HG03139 (cell line): ENCODE measurements around the gene INAVA.

Experiments
- ATAC-seq: cut with Tn5 transposase; IDR thresholded peaks from one replicate; pipeline ENCODE4 v1.9.1; 2021; ENCODE audit not compliant: unreplicated experiment

Gene INAVA, protein sequence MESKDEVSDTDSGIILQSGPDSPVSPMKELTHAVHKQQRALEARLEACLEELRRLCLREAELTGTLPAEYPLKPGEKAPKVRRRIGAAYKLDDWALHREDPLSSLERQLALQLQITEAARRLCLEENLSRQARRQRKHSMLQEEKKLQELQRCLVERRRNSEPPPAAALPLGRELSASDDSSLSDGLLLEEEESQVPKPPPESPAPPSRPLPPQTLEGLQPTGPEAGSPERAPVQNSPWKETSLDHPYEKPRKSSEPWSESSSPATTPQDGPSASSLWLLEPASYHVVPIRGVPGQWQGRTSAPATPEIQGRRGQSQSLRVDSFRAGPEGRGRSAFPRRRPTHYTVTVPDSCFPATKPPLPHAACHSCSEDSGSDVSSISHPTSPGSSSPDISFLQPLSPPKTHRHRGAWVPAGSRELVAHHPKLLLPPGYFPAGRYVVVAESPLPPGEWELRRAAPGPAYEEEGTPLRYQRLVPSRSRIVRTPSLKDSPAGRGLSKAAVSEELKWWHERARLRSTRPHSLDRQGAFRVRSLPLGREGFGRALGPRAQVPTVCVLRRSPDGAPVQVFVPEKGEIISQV

GRCh38 chr1:200894712-200895442 lies at the start of gene INAVA:
INAVA (plus strand) TSS chr1:200894900; CDS start chr1:200898401, 3,501 bp downstream.
- ATAC-seq = no peak

DNA sequence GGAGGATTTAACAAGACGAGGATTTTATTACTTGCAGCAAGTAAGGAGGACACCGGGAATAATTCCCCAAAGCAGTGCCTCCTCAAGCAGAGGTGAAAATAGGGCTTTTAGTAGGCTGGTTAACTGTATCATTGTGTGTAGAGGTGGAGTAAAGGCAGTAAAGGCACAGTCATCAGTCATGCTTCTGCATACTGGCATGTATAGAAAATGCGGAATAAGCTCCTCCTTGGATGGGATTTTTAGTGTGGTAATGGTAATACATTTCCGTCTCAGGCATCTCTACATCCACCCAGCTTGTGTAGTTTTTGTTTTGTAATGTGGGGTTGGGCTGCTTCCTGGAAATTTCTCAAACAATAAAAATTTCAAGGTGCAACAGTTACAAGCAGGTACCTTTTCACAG lies 49.3 kb upstream of the INAVA start:
- ATAC-seq = no peak

DNA sequence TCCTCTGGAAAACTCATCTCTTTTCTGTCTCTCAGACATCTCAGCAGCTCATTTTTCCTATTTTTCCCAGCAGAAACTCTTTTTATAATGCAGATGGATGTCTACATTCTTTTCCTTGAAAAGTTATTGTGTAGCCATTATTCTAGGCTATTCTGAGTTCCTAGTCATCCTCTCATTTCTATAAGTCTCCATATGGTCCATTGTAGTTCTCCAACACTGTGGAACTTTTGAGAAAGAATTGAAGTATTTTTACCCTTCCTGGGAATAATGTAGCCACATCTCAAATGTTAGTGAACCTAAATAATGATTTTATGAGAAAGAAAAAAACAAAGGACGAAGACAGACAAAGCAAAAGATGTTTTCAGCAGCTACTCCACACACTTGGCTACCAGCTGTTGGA lies 48.3 kb upstream of the INAVA start:
- ATAC-seq = no peak

- no peak for ATAC-seq
These were observed 45.3 kb upstream of the INAVA start for GRCh38 chr1:200849430-200849829.

- ATAC-seq = no peak
These were observed 44.1 kb upstream of the INAVA start for GRCh38 chr1:200850554-200850953.

- ATAC-seq = no peak
These were observed 37.9 kb upstream of the INAVA start for GRCh38 chr1:200856716-200857357.

DNA sequence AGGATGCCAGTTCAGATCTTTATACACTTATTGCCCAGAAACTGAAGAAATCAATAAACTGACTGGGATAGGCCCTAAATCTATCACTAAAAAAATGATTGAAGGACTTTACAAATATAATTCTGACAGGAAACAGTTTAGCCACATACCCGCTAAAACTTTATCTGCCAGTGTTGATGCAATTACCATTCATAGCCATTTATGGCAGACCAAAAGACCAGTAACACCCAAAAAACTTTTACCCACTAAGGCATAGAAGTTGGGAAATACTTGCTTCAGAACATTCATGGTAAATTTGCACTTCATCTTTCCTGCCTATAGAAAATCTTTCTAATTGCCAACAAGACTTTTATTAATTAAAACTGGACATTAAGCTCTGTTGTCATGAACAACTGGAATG lies 36.9 kb upstream of the INAVA start:
- ATAC-seq = no peak

DNA sequence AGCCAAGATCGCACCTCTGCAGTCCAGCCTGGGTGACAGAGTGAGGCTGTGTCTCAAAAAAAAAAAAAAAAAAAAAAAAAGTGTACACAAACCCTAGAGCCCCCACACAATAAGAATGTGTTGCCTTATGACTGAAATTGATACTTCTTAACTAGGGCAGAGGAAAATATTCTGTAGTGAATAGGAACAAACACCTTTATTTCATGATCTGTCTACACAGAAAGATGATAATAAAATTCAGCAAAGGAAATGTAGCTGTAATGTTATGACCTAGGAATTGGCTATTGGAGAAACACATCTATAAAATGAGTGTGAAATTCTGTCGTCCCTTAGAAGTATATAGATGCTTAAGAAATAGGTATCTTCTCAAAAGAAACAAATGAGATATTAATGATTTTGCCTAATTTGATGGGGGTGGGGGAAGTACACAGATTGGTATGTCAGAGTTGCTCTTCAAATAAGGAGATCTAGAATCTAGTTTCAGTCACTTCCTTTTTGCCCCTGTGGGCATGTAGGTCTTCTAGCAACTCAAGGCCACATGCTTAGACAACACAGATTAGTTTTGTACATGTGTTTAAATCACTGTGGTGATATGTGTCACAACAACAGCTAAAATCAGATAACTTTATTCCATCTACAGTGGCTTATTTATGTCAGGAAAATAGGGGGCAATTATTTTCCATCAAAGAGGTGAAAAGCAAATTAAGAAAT lies 32.6 kb upstream of the INAVA start:
- no peak for ATAC-seq

DNA sequence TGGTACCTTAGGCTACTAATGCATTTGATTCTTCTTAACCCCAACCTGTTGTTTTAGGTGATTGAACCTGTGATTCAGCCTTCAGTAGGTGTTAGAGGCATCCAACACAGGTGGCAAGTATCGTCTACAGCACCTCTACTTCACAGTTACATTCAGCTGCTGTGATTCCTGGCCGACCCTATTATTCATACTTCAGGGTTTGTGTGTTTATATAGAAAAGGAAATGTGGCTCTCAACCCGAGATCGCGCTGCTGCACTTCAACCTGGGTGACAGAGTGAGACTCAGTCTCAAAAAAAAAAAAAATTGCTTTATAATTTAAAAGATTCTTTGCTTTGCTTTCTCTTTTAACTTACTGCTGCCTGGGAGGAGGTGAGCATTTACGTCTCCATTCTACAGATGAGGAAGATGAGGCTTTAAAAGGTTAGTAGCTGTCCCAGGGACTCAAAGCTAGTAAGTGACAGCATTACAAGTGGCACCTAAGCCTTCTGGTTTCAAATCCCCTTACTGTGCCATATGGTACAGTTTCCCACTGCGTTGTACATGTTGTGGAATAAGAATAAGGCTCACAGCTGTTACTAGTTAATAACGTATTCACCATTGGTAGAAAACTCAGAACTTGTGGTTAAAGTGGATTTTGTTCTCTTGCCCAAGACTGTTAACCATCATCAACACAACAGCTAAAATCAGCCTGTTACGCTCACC lies 31.8 kb upstream of the INAVA start:
- no peak for ATAC-seq

DNA sequence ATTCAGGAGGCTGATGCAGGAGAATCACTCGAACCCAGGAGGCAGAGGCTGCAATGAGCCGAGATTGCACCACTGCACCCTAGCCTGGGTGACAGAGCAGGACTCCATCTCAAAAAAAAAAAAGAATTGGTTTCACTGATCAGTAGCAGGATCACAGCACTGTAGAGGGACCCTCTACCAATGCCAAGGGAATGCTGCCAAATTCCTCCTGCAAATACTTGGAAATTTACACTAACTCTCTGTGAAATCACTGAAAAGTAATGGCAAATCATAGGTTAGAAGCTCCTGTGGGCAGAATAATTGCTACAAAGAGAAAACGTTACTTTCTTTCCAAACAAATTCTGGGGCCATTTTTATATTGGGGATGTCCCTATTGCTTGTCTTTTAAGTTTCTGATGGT lies 28.6 kb upstream of the INAVA start:
- no peak for ATAC-seq

GRCh38 chr1:200866521-200866920 lies 28.2 kb upstream of the INAVA start:
- peak; percentile 80 for ATAC-seq

DNA sequence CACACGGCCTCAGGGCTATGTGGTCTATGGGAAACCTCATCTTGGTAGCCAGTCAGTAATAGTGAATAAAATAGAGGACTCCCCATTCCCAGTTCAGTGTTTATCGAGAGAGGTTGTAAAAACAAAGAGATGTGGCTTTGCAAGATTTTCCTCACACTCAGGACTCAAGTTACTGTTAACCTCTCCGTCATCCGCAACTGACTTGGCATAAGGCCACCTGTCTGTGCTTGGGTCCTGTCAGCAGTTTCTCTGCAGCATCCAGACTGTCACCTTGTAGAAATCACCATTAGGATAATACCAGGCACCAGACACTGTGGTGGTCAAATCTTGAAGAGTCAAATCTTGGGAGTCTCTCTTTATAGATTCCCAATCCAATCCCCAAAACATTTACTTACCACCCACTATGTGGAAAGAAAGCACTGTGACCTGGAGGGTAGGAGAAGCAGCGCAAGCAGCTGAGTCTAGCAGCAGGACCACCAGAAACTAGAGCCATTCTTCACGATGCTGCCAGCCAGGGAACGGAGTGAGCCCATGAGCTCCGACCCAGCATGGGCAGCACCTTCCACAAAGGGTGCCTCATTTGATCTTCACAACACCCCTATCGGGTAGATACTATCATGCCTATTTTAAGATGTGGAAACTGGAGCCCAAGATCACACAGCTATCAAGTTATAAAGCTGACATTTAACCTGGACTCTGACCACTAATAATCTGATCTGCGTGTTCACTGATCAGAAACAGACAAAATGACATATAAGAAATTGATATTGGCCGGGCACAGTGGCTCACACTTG lies 27.5 kb upstream of the INAVA start:
- ATAC-seq = no peak

DNA sequence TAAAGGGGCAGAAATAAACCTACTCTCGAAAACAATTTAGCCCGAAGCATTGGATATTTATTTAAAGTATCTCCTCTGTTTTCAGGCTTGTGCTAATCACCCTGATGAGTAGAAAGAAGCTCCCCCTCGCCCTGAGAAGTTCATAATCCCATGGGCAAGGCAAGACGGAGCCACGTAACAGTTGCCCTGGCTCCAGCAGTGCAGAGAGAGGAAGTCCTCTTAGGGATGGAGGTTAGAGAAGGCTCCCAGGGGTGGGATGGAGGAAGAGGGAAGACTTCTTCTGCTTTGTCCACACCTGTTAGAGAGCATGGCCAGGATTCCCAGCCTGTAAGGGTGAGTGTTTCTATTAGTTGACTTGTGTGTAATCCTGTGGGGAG lies 25.3 kb upstream of the INAVA start:
- no peak for ATAC-seq

DNA sequence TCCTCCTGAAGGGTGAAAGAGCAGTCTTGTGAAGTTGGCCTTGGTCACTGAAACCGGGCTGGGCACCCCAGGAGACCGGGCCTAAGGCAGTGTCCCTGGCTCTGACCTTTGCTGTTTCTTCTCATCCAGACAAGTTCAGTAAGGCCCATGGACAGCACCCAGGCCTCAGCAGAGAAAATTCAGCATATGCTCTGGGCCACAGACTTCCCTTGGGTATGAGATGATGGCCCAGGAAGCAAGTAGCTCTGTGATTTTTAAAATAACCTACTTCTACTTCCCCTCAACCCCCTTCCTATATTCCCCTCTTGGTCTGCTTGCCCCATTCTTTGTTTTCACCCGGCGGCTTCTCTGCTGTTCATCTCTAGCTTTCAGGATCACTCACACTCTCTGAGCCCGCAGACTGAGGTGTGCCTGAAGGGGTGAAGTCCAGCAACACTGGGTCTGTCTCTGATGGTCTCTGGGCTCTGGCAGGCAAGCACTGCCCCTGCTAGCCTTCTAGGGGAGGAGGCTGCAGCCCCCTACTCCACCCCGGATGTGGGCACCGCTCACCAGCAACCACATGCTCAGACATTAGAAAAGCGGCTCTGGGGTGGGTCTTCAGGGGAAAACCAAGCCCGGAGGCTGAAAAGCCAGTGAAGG lies 24.8 kb upstream of the INAVA start:
- ATAC-seq = peak; percentile 42

DNA sequence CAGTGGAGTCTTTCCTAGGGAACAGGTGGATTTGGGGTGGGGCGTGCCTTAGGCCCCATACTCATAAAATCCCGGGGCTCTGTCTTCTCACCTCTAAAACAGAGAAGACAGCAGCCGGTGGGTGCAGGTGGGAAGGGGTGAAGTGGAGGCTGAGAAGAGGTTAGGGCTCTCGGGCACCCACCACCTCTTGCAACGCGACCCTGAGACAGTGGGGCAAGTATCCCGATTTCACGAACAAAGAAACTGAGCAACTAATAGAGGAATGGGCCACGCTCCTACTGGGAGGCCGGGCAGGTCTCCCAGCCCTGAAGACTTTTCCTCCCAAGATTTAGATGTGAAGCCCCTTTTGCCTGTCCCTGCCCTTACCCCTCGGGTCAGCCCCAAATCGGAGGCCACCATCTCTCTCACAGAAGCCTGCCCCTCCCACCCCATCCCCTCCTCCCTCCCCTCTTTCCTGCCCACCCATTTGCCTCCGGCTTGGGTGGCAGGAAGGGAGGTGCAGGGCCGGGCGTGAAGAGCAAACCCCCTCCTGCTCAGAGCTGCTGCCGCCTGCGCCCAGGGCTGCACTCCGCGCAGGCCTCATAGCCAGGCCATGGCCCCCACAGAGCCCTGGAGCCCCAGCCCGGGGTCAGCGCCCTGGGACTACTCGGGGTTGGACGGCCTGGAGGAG lies 22.1 kb upstream of the INAVA start, which contains the start of gene GPR25:
GPR25 (plus strand) TSS at position 536 of the 670 bp plus-strand sequence; CDS start at position 593, 57 bp downstream.
- no peak for ATAC-seq

GRCh38 chr1:200873116-200873670 lies 21.5 kb upstream of the INAVA start:
- ATAC-seq = no peak

- ATAC-seq = no peak
These were observed 20.9 kb upstream of the INAVA start for GRCh38 chr1:200873671-200874397.
